HL-60 (cell line): Measurements from ENCODE around the gene GAL3ST2.
"Not testable (repeated sequence)": the region's sequence is repeated elsewhere in the genome, so short reads cannot be mapped to it uniquely, and the experiment has no call there.

Source experiments
- DNase-seq, 2 experiments: peaks; one replicate each; pipeline ENCODE4 v3.0.0-alpha.2; 2010 to 2020; ENCODE audit warnings: low read depth in 1 of 2, low spot score in 1 of 2
- H3K27ac ChIP-seq: fragments of 250-450 bp; sonication (Bioruptor Pico); replicated peaks from 2 replicates; pipeline ENCODE4 v1.5.1; 2020; ENCODE audit warnings: mild to moderate bottlenecking, moderate library complexity
- H3K27me3 ChIP-seq: fragments of 250-450 bp; sonication (Bioruptor Pico); 2 replicates; pipeline ENCODE4 v1.5.1; 2021; ENCODE audit warnings: mild to moderate bottlenecking, moderate library complexity; ENCODE audit not compliant: insufficient read depth, poor library complexity, severe bottlenecking
- H3K4me3 ChIP-seq: replicated peaks from 2 replicates; pipeline ENCODE4 v1.5.1; 2011; ENCODE audit warnings: mild to moderate bottlenecking, control low read depth, low read length; ENCODE audit not compliant: insufficient read depth
- CTCF ChIP-seq: IDR thresholded peaks from one replicate; pipeline ENCODE4 v1.5.1; 2011; ENCODE audit warnings: low read length, control low read depth, inconsistent platforms; ENCODE audit not compliant: insufficient read depth
- GABPA ChIP-seq: IDR thresholded peaks from 2 replicates; pipeline ENCODE4 v1.6.1; 2012; ENCODE audit warnings: low read depth
- POLR2AphosphoS5 ChIP-seq: IDR thresholded peaks from 2 replicates; pipeline ENCODE4 v1.6.1; 2012; ENCODE audit warnings: low read depth
- REST ChIP-seq: IDR thresholded peaks from 2 replicates; pipeline ENCODE4 v1.6.1; 2012; ENCODE audit warnings: low read depth; ENCODE audit not compliant: insufficient replicate concordance
- SPI1 ChIP-seq: IDR thresholded peaks from 2 replicates; pipeline ENCODE4 v1.6.1; 2012; ENCODE audit warnings: low read depth, mild to moderate bottlenecking, borderline replicate concordance

Gene GAL3ST2

GRCh38 chr2:241802421-241803318 is 26.0 kb downstream of the GAL3ST2 start:
- Histone ChIP-seq H3K27ac (no peak overlapping the region), H3K27me3 (peaks cover 19% of the 10 kb centered on the region), H3K4me3 (no peak overlapping the region)
- no peak for DNase-seq
- no peak for TF ChIP-seq CTCF
- TF ChIP-seq REST = no peak
- no peak for TF ChIP-seq GABPA
- TF ChIP-seq SPI1 = no peak
- no peak for TF ChIP-seq POLR2AphosphoS5

- H3K4me3 ChIP-seq = peak overlapping the region; percentile 40
- H3K27ac ChIP-seq = no peak overlapping the region
- no peak for TF ChIP-seq REST
- DNase-seq = peak in 1 of 2 experiments; percentile 58
- peaks cover 19% of the 10 kb centered on the region for H3K27me3 ChIP-seq
Measured at GRCh38 chr2:241803387-241804325, 27.0 kb downstream of the GAL3ST2 start.

GRCh38 chr2:241804326-241805229 is 28.0 kb downstream of the GAL3ST2 start:
- TF ChIP-seq REST (no peak), POLR2AphosphoS5 (no peak), SPI1 (no peak), GABPA (no peak), CTCF (no peak)
- DNase-seq = peak in 1 of 2 experiments; percentile 28
- H3K4me3 ChIP-seq = peak overlapping the region; percentile 40
- no peak overlapping the region for H3K27ac ChIP-seq
- peaks cover 19% of the 10 kb centered on the region for H3K27me3 ChIP-seq

- peaks cover 19% of the 10 kb centered on the region for H3K27me3 ChIP-seq
- not testable (repeated sequence) for DNase-seq, H3K4me3 ChIP-seq, H3K27ac ChIP-seq
Measured at GRCh38 chr2:241806217-241806616, 29.6 kb downstream of the GAL3ST2 start.
